SK-N-SH (cell line): ENCODE results near the gene NOTO. TPM values are rescaled to one million over a fixed set of nuclear protein-coding genes. Genes with fewer than 3 reads are reported as not detected.

Experiments
- CTCF ChIA-PET: fragments of 300-600, 350-600 bp; formaldehyde crosslinking; extraction: SDS; loops from one replicate; lab custom pipeline; 2021; lab: Yijun Ruan, JAX
- POLR2A ChIA-PET: fragments of 350-600 bp; sonication (Branson Sonifier 250); formaldehyde crosslinking; extraction: SDS; loops from one replicate; lab custom pipeline; 2020; ENCODE audit warnings: antibody characterized with exemption, inconsistent platforms; lab: Yijun Ruan, JAX
- DNase-seq: peaks from one replicate; pipeline ENCODE4 v3.0.0; 2012
- H2AFZ ChIP-seq: fragments of 200-600 bp; sonication (generic); 2 replicates; pipeline ENCODE4 v1.8.1; 2016; ENCODE audit warnings: antibody characterized with exemption, mild to moderate bottlenecking, low read depth
- H3F3A ChIP-seq: fragments of 200-600 bp; sonication (generic); replicated peaks from 2 replicates; pipeline ENCODE3; 2016; ENCODE audit warnings: antibody characterized with exemption, mild to moderate bottlenecking; ENCODE audit not compliant: insufficient read depth
- H3K27ac ChIP-seq, 2 experiments: fragments of 200-500 bp in 1 of 2; fragments of 200-600 bp in 1 of 2; sonication (Bioruptor generic) in 1 of 2; sonication (generic), shearing (Covaris generic) in 1 of 2; 2 replicates each; pipeline versions ENCODE4 v1.5.1 to v1.6.1; 2014 to 2016; ENCODE audit warnings: low read depth in 2 of 2, inconsistent platforms in 1 of 2, low read length in 1 of 2, mild to moderate bottlenecking in 1 of 2, mixed read lengths in 1 of 2
- H3K27me3 ChIP-seq: fragments of 200-600 bp; sonication (generic), shearing (Covaris generic); 2 replicates; pipeline ENCODE4 v1.6.1; 2016; ENCODE audit warnings: mixed run types; ENCODE audit not compliant: insufficient read depth
- H3K36me3 ChIP-seq, 2 experiments: fragments of 200-500 bp in 1 of 2; fragments of 200-600 bp in 1 of 2; sonication (Bioruptor generic) in 1 of 2; sonication (generic) in 1 of 2; replicated peaks in 1 of 2; 2 replicates each; pipeline versions ENCODE3 to v1.5.1; 2014 to 2016; ENCODE audit warnings: low read length in 1 of 2, mild to moderate bottlenecking in 1 of 2; ENCODE audit not compliant: insufficient read depth in 2 of 2, control insufficient read depth in 1 of 2
- H3K4me1 ChIP-seq, 2 experiments: fragments of 200-500 bp in 1 of 2; fragments of 200-600 bp in 1 of 2; sonication (Bioruptor generic) in 1 of 2; sonication (generic), shearing (Covaris generic) in 1 of 2; 2 replicates each; pipeline versions ENCODE4 v1.5.1 to v1.6.1; 2014 to 2016; ENCODE audit warnings: low read depth in 1 of 2, low read length in 1 of 2, mixed run types in 1 of 2; ENCODE audit not compliant: insufficient read depth in 2 of 2, control insufficient read depth in 1 of 2
- H3K4me2 ChIP-seq: fragments of 200-600 bp; sonication (generic), shearing (Covaris generic); 2 replicates; pipeline ENCODE4 v1.6.1; 2017; ENCODE audit warnings: mixed run types
- H3K4me3 ChIP-seq, 2 experiments: fragments of 200-500 bp in 1 of 2; fragments of 200-600 bp in 1 of 2; sonication (Bioruptor generic) in 1 of 2; sonication (generic), shearing (Covaris generic) in 1 of 2; 2 replicates each; pipeline versions ENCODE4 v1.5.1 to v1.8.1; 2014 to 2016; ENCODE audit warnings: low read depth in 2 of 2, inconsistent platforms in 1 of 2, low read length in 1 of 2, mild to moderate bottlenecking in 1 of 2, mixed read lengths in 1 of 2, moderate library complexity in 1 of 2
- H3K79me2 ChIP-seq: fragments of 200-600 bp; sonication (generic); 2 replicates; pipeline ENCODE4 v1.8.1; 2017; ENCODE audit warnings: mild to moderate bottlenecking; ENCODE audit not compliant: insufficient read depth
- H3K9ac ChIP-seq: fragments of 200-600 bp; sonication (generic); 2 replicates; pipeline ENCODE4 v1.6.1; 2017; ENCODE audit warnings: mixed run types
- H3K9me2 ChIP-seq: fragments of 200-600 bp; sonication (generic); 2 replicates; pipeline ENCODE4 v1.6.1; 2017; ENCODE audit warnings: mixed run types
- H3K9me3 ChIP-seq: fragments of 200-600 bp; sonication (generic); 2 replicates; pipeline ENCODE4 v1.6.1; 2017; ENCODE audit warnings: mixed run types, mild to moderate bottlenecking, moderate library complexity
- H4K20me1 ChIP-seq: fragments of 200-600 bp; sonication (generic); 2 replicates; pipeline ENCODE4 v1.6.1; 2017; ENCODE audit warnings: mild to moderate bottlenecking, mixed run types; ENCODE audit not compliant: insufficient read depth
- CHD2 ChIP-seq: fragments of 150-350 bp; IDR thresholded peaks from 2 replicates; pipeline ENCODE4 v1.6.1; 2018; ENCODE audit warnings: low read length; ENCODE audit not compliant: partially characterized antibody
- EP300 ChIP-seq, 2 experiments: IDR thresholded peaks; 2 replicates each; pipeline versions ENCODE4 v1.4.0 to v1.6.1; 2012; ENCODE audit warnings: borderline replicate concordance in 1 of 2, low read depth in 1 of 2, low read length in 1 of 2
- GABPA ChIP-seq: IDR thresholded peaks from 2 replicates; pipeline ENCODE4 v1.4.0; 2012; ENCODE audit warnings: low read depth, mild to moderate bottlenecking
- MAX ChIP-seq: IDR thresholded peaks from 2 replicates; pipeline ENCODE4 v1.4.0; 2012; ENCODE audit warnings: low read depth
- MEF2A ChIP-seq: IDR thresholded peaks from 2 replicates; pipeline ENCODE4 v1.4.0; 2012; ENCODE audit warnings: low read depth, borderline replicate concordance
- MXI1 ChIP-seq: IDR thresholded peaks from 2 replicates; pipeline ENCODE4 v1.6.1; 2012; ENCODE audit warnings: mild to moderate bottlenecking, low read depth, low read length, improper control_type of control experiment
- NFIC ChIP-seq: IDR thresholded peaks from 2 replicates; pipeline ENCODE4 v1.4.0; 2012; ENCODE audit warnings: borderline replicate concordance
- NRF1 ChIP-seq: IDR thresholded peaks from 2 replicates; pipeline ENCODE4 v1.6.1; 2012; ENCODE audit warnings: low read depth, mild to moderate bottlenecking, low read length
- PBX3 ChIP-seq: IDR thresholded peaks from 2 replicates; pipeline ENCODE4; 2012
- RAD21 ChIP-seq: IDR thresholded peaks from 2 replicates; pipeline ENCODE4 v1.6.1; 2012; ENCODE audit warnings: mild to moderate bottlenecking, low read length
- RCOR1 ChIP-seq: fragments of 150-350 bp; IDR thresholded peaks from 2 replicates; pipeline ENCODE4 v1.6.1; 2017; ENCODE audit warnings: antibody characterized with exemption, low read length
- TAF1 ChIP-seq: IDR thresholded peaks from 2 replicates; pipeline ENCODE4 v1.6.1; 2012; ENCODE audit warnings: low read depth, mild to moderate bottlenecking, low read length, moderate library complexity, borderline replicate concordance
- TCF12 ChIP-seq: IDR thresholded peaks from 2 replicates; pipeline ENCODE4 v1.4.0; 2012
- TEAD4 ChIP-seq: IDR thresholded peaks from 2 replicates; pipeline ENCODE4 v1.4.0; 2012; ENCODE audit warnings: mild to moderate bottlenecking, borderline replicate concordance; ENCODE audit not compliant: insufficient read depth
- USF1 ChIP-seq: IDR thresholded peaks from 2 replicates; pipeline ENCODE4 v1.4.0; 2012; ENCODE audit warnings: low read depth, borderline replicate concordance
- ZBTB33 ChIP-seq: IDR thresholded peaks from 2 replicates; pipeline ENCODE4 v1.4.0; 2012; ENCODE audit warnings: low read depth, borderline replicate concordance
- WGBS: methylation state at CpG from one replicate; pipeline ENCODE4 v1.1.6; 2017; ENCODE audit warnings: low lambda C conversion rate; 5-methylcytosine and 5-hydroxymethylcytosine counted together
- polyA plus RNA-seq, 3 experiments: library from polyadenylated mRNA; depleted of rRNA; stranded (reverse); fragments of >200 nt; gene quantifications; 2 replicates each; pipeline ENCODE4 v1.2.3, GENCODE V29; 2012

NOTO gene
- polyA plus RNA-seq, 1 of the 3 experiments (the other 2 are of a cell fraction), result not detected

GRCh38 chr2:73252238-73253027 lies 50.1 kb downstream of the NOTO start:
- H3K9me2 ChIP-seq, result no peaks in the 10 kb centered on the region
- no peak for TF ChIP-seq CHD2
- TF ChIP-seq RAD21, result no peak
- no peak for TF ChIP-seq TCF12
- no peak for TF ChIP-seq PBX3
- TF ChIP-seq MXI1, result no peak
- no peak for TF ChIP-seq MEF2A
- no peak for TF ChIP-seq NRF1
- TF ChIP-seq USF1, result no peak
- TF ChIP-seq EP300 (IDR thresholded peaks at IDR 0.05; ENCODE audit: borderline replicate concordance in 1 of 2, low read depth in 1 of 2, low read length in 1 of 2), result no peak
- no peak for TF ChIP-seq NFIC
- TF ChIP-seq TEAD4, result no peak
- no peak for TF ChIP-seq RCOR1
- TF ChIP-seq TAF1, result no peak
- no peak for TF ChIP-seq GABPA
- TF ChIP-seq ZBTB33, result no peak
- TF ChIP-seq MAX, result no peak
- TF ChIP-seq, all 33 proteins: peak for 0
- 93% methylated on average over 11 of the region's 17 CpGs for WGBS
- no peak overlapping the region for H3K9ac ChIP-seq
- H3F3A ChIP-seq, result no peaks in the 10 kb centered on the region
- peaks cover 38 to 67% of the 10 kb centered on the region in 2 experiments for H3K36me3 ChIP-seq
- H3K27me3 ChIP-seq, result no peaks in the 10 kb centered on the region
- H3K4me1 ChIP-seq, result peaks cover 0 to 3% of the 10 kb centered on the region in 2 experiments; a peak in 1 of 4 replicates
- no peaks in the 10 kb centered on the region; the same call in 1 of the 2 replicates for H3K79me2 ChIP-seq
- 0 out of 2 replicates have a peak, but pooled peaks cover 7% of the 10 kb centered on the region for H4K20me1 ChIP-seq
- ChIA-PET CTCF (interaction anchor here (1.0 to 1.7 kb wide), 2 partner anchors 18 to 75 kb away, joined by 3 to 5 read pairs; no protein-coding TSS in a partner anchor), POLR2A (interaction anchor here (0.9 to 1.2 kb wide), 2 partner anchors 8 to 19 kb away, joined by 3 to 4 read pairs; partner anchors contain the start of gene CCT7)
- H3K4me3 ChIP-seq, result no peak overlapping the region
- DNase-seq, result no peak
- no peaks in the 10 kb centered on the region for H3K9me3 ChIP-seq
- H2AFZ ChIP-seq, result no peak overlapping the region
- H3K4me2 ChIP-seq, result no peak overlapping the region
- no peak overlapping the region for H3K27ac ChIP-seq
